NOMO-1 treated with dmso at 0.1 percent for 144 hours (cell line): ENCODE results near the gene CAMTA1.

ENCODE experiments used
- DNase-seq: peaks from one replicate; lab custom pipeline; 2025; ENCODE audit not compliant: unreplicated experiment; lab: John Stamatoyannopoulos, UW

Gene CAMTA1

GRCh38 chr1:7719468-7720094 lies 934.3 kb downstream of the CAMTA1 start:
- DNase-seq = no peak

- DNase-seq = no peak
Observed at GRCh38 chr1:7721940-7722669, 936.9 kb downstream of the CAMTA1 start.

GRCh38 chr1:7722670-7723012 lies 937.4 kb downstream of the CAMTA1 start:
- no peak for DNase-seq

GRCh38 chr1:7726623-7727022 lies 941.4 kb downstream of the CAMTA1 start:
- no peak for DNase-seq

GRCh38 chr1:7727809-7728471 lies 942.7 kb downstream of the CAMTA1 start:
- DNase-seq = no peak

GRCh38 chr1:7729761-7730160 lies 944.5 kb downstream of the CAMTA1 start:
- DNase-seq = no peak

- no peak for DNase-seq
Observed at GRCh38 chr1:7732331-7732730, 947.1 kb downstream of the CAMTA1 start.

- DNase-seq = no peak
Observed at GRCh38 chr1:7733276-7733675, 948.0 kb downstream of the CAMTA1 start.

GRCh38 chr1:7738044-7738443 lies 952.8 kb downstream of the CAMTA1 start:
- no peak for DNase-seq

GRCh38 chr1:7743346-7743745 lies 958.1 kb downstream of the CAMTA1 start:
- DNase-seq = no peak

GRCh38 chr1:7744882-7745281 lies 959.6 kb downstream of the CAMTA1 start:
- DNase-seq = no peak

- DNase-seq = no peak
Observed at GRCh38 chr1:7745783-7746182, 960.5 kb downstream of the CAMTA1 start.

- no peak for DNase-seq
Observed at GRCh38 chr1:7747605-7748004, 962.4 kb downstream of the CAMTA1 start.

GRCh38 chr1:7749126-7749525 lies 963.9 kb downstream of the CAMTA1 start:
- no peak for DNase-seq

GRCh38 chr1:7751174-7751573 lies 965.9 kb downstream of the CAMTA1 start:
- DNase-seq = no peak

- DNase-seq = no peak
Observed at GRCh38 chr1:7752512-7753417, 967.5 kb downstream of the CAMTA1 start.

- no peak for DNase-seq
Observed at GRCh38 chr1:7753641-7754040, 968.4 kb downstream of the CAMTA1 start.

- DNase-seq = no peak
Observed at GRCh38 chr1:7754234-7754633, 969.0 kb downstream of the CAMTA1 start.

GRCh38 chr1:7755448-7755847 lies 970.2 kb downstream of the CAMTA1 start:
- DNase-seq = no peak

GRCh38 chr1:7760245-7760644 lies 975.0 kb downstream of the CAMTA1 start:
- DNase-seq = no peak

GRCh38 chr1:7761103-7761502 lies 975.8 kb downstream of the CAMTA1 start:
- DNase-seq = no peak
